Epidermal melanocyte (primary cell): ENCODE data around the gene CCN5.
"Not testable (repeated sequence)": the region's sequence is repeated elsewhere in the genome, so short reads cannot be mapped to it uniquely, and the experiment has no call there.

Experiments
- DNase-seq: peaks from one replicate; pipeline ENCODE4 v3.0.0; 2011; ENCODE audit warnings: low spot score; ENCODE audit not compliant: insufficient read length

Gene CCN5

DNA sequence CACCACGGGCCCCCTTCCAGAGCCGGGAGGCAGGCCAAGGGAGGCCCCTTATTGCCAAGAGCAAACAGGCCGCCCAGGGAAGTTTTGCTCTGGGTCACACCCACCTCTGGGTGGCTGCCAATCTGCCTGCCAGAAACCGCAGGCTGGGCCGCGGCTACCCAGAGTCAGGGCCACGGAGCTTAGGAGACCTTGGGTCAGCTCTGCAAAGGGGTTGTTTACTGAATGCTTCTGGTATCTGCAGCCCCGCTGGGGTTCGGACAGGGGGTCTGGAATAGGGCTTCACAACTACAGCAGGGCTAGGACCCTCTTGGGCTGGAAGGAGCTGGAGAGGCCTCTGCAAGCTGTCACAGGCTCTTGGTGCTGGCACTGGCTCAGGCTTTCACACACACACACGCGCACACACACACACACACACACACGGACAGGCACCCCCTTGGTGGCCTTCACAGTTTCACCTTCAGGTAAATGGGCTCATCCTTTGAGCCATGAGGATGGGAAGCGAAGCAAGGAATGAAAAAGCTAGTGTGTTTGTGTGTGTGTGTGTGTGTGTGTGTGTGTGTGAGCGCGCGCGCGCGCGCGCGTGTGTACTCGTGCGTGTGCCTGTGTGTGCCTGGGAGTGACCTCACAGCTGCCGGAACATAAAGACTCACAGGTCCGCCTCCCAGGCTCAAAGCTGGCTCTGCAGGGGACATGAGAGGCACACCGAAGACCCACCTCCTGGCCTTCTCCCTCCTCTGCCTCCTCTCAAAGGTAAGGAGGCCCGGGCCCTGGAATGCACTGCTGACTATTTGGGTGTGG, at the start of gene CCN5:
TSS of gene CCN5 (plus strand) at position 669 of the 798 bp plus-strand sequence. CDS start at position 691, 22 bp downstream.
- DNase-seq, result peak; percentile 93

GRCh38 chr20:44666066-44666465, 49.1 kb upstream of the CCN5 start:
- DNase-seq, result no peak

DNA sequence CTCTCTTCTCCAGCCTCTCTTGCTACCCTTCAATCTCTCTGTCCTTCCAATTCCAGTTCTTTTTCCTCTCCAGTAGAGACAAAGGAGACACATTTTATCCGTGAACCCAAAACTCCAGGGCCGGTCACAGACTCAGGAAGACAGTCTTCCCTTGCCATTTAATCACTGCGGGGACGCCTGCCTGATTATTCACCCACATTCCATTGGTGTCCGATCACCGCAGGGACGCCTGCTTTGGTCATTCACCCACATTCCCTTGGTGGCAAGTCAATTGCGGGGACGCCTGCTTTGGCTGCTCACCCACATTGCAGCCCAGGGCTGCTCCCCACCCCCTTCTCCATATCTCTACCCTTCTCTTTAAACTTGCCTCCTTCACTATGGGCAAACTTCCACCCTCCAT, 44.3 kb upstream of the CCN5 start:
- not testable (repeated sequence) for DNase-seq

GRCh38 chr20:44671541-44671940, 43.6 kb upstream of the CCN5 start:
- not testable (repeated sequence) for DNase-seq

- not testable (repeated sequence) for DNase-seq
Measured at GRCh38 chr20:44672318-44672902, 42.8 kb upstream of the CCN5 start.

DNA sequence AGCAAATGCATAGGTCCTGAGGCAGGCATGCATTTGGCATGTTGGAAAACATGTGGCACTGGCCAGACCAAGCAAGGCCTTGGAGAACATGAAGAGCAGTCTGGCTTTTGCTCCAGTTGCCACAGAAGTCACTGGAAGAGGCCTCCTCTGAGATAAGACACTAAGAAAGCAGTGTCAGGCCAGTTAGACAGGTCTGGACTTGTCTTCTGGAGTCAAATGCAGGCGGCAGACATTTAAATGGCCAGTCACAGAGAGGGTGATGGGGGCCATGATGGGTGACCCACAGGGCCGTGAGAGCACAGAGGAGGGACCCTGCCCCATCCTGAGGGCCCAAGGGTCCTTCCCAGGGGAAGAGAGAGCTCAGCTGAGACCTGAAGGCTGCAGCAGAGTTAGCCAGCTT, 36.9 kb upstream of the CCN5 start:
- DNase-seq, result no peak

DNA sequence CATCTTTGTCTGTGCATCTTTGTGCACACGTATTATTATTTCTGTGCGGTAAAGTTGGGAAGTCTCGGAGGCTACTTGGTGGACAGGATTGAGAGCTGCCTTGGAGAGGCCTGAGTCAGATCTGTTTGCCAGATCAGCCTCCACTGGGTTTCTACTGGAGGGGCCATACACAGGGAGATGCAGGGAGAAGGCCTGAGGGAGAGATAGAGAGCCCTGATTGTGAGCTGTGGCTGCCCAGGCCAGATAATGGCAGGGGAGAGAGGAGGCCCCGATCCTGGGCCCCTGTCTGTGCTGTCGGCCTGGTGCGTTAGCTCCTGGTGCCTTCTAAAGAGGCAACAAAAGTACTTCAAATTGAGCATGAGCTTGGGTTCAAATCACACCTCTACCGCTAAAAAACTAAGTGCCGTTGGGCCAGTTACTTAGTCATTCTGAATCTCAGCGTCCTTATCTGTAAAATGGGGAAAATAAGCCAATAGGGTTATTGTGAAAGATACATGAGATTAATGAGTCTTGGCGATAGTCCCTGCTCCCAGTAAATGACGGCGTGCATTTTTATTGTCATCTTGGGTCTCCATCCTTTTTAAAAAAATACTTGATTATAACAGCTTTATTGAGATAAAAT, 36.1 kb upstream of the CCN5 start:
- DNase-seq, result no peak

DNA sequence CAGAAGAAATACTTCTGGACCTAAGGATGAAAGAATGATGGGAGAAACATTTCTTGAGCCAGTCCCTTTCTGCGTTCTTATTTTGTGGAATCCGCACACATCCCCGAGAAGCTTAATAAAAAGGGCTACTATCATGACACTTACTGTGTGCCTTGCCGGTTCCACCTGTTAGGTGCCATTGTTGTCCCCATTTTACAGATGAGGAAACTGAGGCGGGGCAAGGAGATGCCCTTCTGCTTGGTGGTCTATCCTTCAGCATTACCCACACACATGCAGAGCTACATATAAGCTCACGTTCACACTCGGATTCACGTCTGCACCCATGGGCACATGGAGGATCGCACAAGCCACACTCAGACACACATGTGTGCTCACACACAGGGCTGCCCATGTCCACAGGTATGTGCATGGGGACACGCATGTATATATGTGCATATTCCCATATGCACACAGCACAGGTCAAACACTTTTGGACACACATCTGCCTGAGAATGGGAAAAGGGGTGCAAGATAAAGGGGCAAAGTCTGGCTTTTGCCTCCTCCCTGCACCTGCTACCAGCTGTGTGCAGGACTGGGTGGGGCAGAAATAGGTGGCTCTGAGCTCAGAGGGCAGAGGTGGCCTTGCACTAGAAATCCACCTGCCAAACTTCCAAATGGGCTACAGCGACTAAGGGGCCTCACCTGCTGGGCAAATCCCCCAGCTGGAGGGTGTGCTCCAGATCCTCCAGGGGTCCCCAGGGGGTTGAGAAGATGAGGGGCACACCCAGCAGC, 33.2 kb upstream of the CCN5 start:
- no peak for DNase-seq

DNA sequence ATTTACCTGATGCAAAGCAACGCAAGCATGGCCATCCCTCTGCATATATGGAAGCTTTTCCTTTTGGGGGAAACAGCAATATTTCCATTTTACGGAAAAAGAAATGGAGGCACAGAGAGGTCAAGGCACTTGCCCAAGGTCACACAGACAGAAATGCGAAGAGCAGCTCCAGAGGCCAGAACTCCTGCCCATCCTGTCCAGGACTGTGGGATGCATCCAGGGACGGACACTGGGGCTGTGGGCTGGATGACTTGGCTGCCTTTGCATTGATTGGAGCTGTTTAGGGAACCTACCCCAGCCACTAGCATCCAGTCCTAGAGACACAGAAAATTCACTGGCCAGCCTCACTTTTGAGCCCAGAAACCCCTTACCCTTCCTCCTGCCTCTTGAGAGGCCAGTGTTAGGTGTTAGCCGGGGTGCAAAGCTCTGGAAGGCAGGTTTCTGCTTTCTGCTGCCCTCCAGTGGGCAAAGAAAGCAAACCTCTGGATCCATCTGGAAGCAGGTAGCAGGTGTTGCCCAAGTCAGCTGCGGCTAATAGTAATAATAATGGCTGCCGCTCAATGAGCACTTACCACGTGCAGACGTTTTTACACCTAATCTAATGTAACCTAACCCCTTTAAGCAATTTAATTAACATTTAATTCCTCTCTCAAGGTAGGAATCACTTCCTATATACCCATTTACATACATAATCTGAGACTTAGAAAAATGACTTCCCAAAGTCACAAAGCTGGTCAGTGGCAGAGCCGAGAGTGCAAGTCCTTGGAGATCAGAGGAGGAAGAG, 31.7 kb upstream of the CCN5 start:
- no peak for DNase-seq

GRCh38 chr20:44684047-44684967, 30.9 kb upstream of the CCN5 start:
- DNase-seq, result no peak

DNA sequence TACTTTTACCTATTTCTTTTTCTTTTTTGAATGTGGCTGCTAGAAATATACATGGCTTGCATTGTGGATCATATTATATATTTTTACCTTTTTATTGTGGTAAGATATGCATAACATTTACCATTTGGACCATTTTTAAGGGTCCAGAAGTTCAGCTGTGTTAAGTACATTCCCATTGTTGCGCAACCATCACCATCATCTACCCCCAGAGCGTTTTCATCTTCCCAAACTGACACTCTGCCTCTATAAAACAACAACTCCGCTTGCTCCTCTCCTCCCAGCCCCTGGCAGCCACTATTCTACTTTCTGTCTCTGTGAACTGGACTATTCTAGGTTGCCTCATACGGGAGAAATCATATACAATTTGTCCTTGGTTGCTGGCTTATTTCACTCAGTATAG, 28.2 kb upstream of the CCN5 start:
- DNase-seq, result no peak

DNA sequence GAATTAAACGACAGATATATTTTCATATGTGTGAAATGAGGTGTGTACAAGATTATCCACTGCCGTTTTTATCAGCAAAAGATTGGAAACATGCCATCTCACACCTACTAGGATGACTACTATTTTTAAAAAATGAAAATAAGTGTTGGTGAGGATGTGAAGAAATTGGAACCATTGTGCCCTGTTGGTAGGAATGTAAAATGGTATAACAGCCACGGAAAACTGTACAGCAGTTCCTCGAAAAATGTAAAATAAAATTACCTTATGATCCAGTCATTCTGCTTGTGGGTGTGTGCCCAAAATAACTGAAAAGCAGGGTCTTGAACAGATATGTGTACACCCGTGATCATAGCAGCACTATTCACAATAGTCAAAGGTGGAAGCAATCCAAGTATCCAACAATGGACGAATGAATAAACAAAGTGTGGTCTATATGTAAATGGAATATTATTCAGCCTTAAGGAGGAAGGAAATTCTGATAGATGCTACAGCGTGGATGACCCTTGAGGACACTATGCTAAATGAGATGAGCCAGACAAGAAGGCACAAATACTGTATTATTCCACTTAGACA, 27.0 kb upstream of the CCN5 start:
- DNase-seq, result no peak

- DNase-seq, result no peak
Measured at GRCh38 chr20:44689809-44690208, 25.4 kb upstream of the CCN5 start.

- no peak for DNase-seq
Measured at GRCh38 chr20:44690781-44691423, 24.3 kb upstream of the CCN5 start.

- DNase-seq, result no peak
Measured at GRCh38 chr20:44691424-44692423, 23.4 kb upstream of the CCN5 start.

DNA sequence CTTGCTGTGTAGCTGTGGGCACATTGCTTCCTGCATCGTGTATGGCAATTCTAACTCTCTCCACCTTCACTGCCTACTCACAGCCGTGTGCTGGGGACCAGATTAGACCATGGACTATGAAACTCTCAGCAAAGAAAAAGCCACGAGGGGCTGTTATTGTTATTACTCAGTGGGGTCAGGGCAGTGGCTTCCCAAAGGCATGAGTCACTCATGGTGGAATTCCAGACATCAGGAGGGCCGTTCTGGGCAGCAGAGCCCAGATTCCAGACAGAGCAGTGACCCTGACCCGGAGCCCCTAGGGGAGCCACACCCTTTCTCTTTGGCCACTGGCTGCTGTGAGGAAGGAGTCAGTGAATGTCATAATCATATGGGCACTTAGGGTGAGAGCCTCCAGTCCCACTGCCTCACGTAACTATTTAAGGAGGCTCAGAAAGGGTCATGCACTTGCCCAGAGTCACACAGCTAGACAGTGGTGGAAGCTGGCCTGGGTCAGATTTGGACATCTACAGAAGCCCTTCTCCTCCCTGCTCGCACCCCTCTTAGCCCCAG, 22.2 kb upstream of the CCN5 start:
- peak; percentile 61 for DNase-seq

- no peak for DNase-seq
Measured at GRCh38 chr20:44693627-44694026, 21.5 kb upstream of the CCN5 start.

DNA sequence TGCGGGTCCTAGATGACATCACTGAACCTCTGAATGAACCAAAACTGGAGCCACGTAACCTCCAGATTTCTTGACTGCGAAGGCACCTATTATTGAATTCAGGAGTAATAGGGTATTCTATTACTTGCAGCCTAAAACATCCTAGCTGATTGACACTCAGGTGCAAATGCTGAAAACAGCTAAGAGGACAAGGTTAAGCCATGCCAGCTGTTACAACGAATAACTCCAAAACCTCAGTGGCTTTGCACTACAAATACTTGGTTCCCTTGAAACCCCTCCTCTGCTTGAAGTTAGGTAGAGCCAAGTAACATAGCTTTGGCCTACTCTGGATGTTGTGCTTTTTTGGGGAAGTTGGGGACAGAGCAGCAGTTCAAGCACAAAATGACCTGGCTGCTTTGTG, 21.0 kb upstream of the CCN5 start:
- no peak for DNase-seq
